Neural cell (in vitro differentiated cells): ENCODE measurements around the gene ABCC11.

ENCODE experiments used
- CTCF ChIP-seq: fragments of 450-650 bp; IDR thresholded peaks from 2 replicates; pipeline ENCODE4 v1.5.1; 2014; ENCODE audit warnings: antibody characterized with exemption, mild to moderate bottlenecking, moderate library complexity; ENCODE audit not compliant: poor library complexity, severe bottlenecking
- RAD21 ChIP-seq: fragments of 450-650 bp; conservative IDR thresholded peaks from 2 replicates; pipeline ENCODE4 v1.6.1; 2014; ENCODE audit warnings: antibody characterized with exemption, mild to moderate bottlenecking, moderate library complexity
- REST ChIP-seq: IDR thresholded peaks from 2 replicates; pipeline ENCODE4 v1.6.1; 2012; ENCODE audit warnings: borderline replicate concordance

GRCh38 chr16:48156790-48157209, 90.5 kb downstream of the ABCC11 start:
- TF ChIP-seq REST: no peak
- peak; percentile 93 for TF ChIP-seq CTCF
- peak; percentile 98 for TF ChIP-seq RAD21
